Naive thymus-derived CD8-positive, alpha-beta T cell (primary cell): ENCODE results near the gene RPL23. TPM values are rescaled to one million over a fixed set of nuclear protein-coding genes. Genes with fewer than 3 reads are reported as not detected.

ENCODE experiments used
- ATAC-seq, 2 donors: fragments of 150-1000 bp; cut with Tn5 transposase in 1 of 2; sonication (Bioruptor Pico), chemical (Tn5 transposase) in 1 of 2; 1 replicate in 1 of 2; 2 replicates in 1 of 2; pipeline ENCODE4 v1.10.0; 2021; ENCODE audit warnings: mild to moderate bottlenecking in 2 of 2, moderate library complexity in 2 of 2
- POLR2A ChIA-PET: fragments of 350-600 bp; sonication (Branson Sonifier 250); formaldehyde crosslinking; loops from one replicate; lab custom pipeline; 2021; ENCODE audit warnings: antibody characterized with exemption; lab: Charles Lee
- DNase-seq, 10 donors: peaks; one replicate each; pipeline versions ENCODE4 v3.0.0 to v3.0.0-alpha.2; 2020 to 2022
- H3K27ac Mint-ChIP-seq, 10 donors: one replicate each; pipeline ENCODE4 v1.8.0; 2020 to 2022; ENCODE audit warnings: mild to moderate bottlenecking in 10 of 10, mixed read lengths in 10 of 10, moderate library complexity in 4 of 10, inconsistent platforms in 1 of 10
- H3K27me3 Mint-ChIP-seq, 5 donors: one replicate each; pipeline ENCODE4 v1.8.0; 2021 to 2022; ENCODE audit warnings: mixed read lengths in 5 of 5
- H3K36me3 Mint-ChIP-seq, 3 donors: one replicate each; pipeline ENCODE4 v1.8.0; 2020 to 2022; ENCODE audit warnings: mixed read lengths in 3 of 3, mild to moderate bottlenecking in 2 of 3, inconsistent platforms in 1 of 3
- H3K4me1 Mint-ChIP-seq, 4 donors: one replicate each; pipeline ENCODE4 v1.8.0; 2021 to 2022; ENCODE audit warnings: mixed read lengths in 4 of 4
- H3K4me3 Mint-ChIP-seq, 10 donors: one replicate each; pipeline ENCODE4 v1.8.0; 2020 to 2022; ENCODE audit warnings: mild to moderate bottlenecking in 10 of 10, mixed read lengths in 10 of 10, moderate library complexity in 6 of 10, inconsistent platforms in 1 of 10
- H3K9me3 Mint-ChIP-seq, 9 donors: one replicate each; pipeline ENCODE4 v1.8.0; 2020 to 2022; ENCODE audit warnings: mixed read lengths in 9 of 9, mild to moderate bottlenecking in 3 of 9, inconsistent platforms in 1 of 9, moderate library complexity in 1 of 9
- microRNA-seq: library from miRNA; unstranded; fragments of <30 nt; microRNA quantifications from one replicate; pipeline ENCODE4 v1.2.0, GENCODE V29; 2022; ENCODE audit warnings: borderline microRNAs expressed
- polyA plus RNA-seq, 3 donors: library from polyadenylated mRNA; unstranded; fragments of 300-500 nt; fragmentation: Illumina TruSeq; gene quantifications; one replicate each; pipeline ENCODE4 v1.2.3, GENCODE V29; 2021
- total RNA-seq, 8 experiments: library from RNA in 2 of 8; stranded (reverse) in 2 of 8; gene quantifications; one replicate each; pipeline ENCODE4 v1.2.3 and lab custom pipeline; 2021 to 2026

RPL23 gene
- total and polyA plus RNA-seq, 5 experiments from 2014 or later: 1,506 to 1,897 (median 1,755) TPM

DNA sequence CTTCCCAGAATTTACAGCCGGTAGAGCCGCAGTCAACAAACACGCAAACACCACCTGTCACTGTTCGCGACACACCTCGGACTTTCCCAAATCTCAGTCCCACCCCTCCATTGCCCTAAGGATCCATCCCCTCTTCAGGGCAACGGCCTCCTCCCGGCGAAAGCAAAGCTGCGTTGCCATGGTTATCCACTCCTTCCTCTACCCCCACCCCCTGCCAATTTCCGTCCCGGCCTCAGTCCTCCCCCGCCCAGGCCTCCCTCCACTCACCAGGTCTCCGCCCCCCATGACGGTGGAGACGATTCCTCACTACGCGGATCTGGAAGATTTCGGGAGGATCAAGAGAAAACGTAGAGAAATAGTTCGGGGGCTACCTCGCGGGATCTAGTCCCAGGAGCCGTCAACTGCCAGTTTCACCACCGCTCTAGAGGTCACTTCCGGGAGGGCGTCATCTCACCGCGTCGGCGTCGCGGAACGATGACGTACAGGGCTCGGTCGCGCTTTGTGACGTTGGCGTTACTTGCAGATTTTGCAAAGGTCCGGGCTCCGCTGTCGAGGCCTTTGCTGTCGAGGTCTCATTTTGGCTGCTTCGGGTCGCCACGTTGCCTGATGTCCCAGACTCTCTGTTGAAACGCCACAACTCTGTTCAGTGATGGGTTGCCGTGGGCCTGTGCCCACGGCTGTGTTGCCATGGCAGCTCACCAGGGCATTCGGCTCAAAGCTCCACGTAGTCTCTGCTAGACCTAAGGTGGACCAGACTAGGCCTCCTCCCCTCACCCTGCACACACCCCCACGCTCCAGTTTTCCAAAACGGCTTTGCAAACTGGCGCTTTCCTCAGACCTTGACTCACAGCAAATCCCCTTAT lies 28.4 kb downstream of the RPL23 start, which contains the start of gene CWC25:
Gene CWC25, minus strand, starts transcription at position 423 of the 863 bp plus-strand sequence. Its CDS starts 138 bp downstream, at position 285.
- Mint-ChIP-seq H3K4me1 (peaks cover 24 to 44% (median 37%) of the 10 kb centered on the region in 4 donors), H3K27ac (peak within 1 kb of the TSS; percentile 97 to 100 (median 100)), H3K36me3 (peaks cover 0 to 27% (median 5%) of the 10 kb centered on the region in 3 donors), H3K4me3 (peak within 1 kb of the TSS; percentile 93 to 99 (median 97)), H3K9me3 (peaks cover 0 to 4% (median 0%) of the 10 kb centered on the region in 9 donors), H3K27me3 (peaks cover 0 to 6% (median 0%) of the 10 kb centered on the region in 5 donors)
- DNase-seq: peak; percentile 84 to 100 (median 96)
- POLR2A ChIA-PET: interaction anchor here (0.6 to 4.5 kb wide), 12 partner anchors 9 to 384 kb away, joined by 3 to 60 read pairs (median 4); partner anchors contain the start of genes LASP1, PIP4K2B, PSMB3 and RPL23
- peak; percentile 81 to 86 for ATAC-seq

DNA sequence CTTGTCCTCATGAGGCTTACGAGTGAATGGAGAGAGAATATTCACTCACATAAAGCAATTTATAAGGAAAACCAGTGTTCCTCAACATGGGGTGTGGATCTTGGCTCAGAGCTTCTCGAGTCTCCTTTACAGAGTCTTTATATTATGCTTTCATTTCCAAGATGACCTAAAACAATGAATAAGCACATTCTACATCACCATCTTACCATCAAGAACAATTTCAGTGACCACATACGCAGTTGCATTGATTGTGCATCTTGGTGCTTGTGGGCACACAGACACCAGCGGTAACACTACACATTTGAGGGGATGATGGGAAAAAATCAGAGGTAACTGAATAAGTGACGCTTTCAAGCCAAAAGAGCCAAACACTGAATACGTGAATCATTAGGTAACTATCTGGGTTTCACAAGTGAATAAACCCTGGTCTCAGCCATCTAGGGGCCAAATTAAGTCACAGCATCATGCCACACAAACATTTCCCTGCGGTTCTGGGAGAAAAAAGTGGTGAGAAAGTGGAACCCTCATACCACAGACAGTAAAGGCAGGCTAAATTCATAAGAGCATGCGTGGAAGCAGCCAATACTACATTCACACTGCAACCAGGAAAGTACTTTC lies 37.8 kb downstream of the RPL23 start:
- ATAC-seq: peak; percentile 28 to 55
- Mint-ChIP-seq H3K36me3 (peaks cover 4 to 78% (median 8%) of the 10 kb centered on the region in 3 donors), H3K4me3 (no peak overlapping the region), H3K9me3 (no peaks in the 10 kb centered on the region), H3K27ac (peak overlapping the region in 4 of 10 donors; percentile 27 to 80 (median 38)), H3K4me1 (peaks cover 6 to 16% (median 8%) of the 10 kb centered on the region in 4 donors), H3K27me3 (no peaks in the 10 kb centered on the region)
- no peak for DNase-seq
- POLR2A ChIA-PET: interaction anchor here (1.2 kb wide), 1 partner anchor 23 kb away, joined by 3 read pairs; no protein-coding TSS in a partner anchor

DNA sequence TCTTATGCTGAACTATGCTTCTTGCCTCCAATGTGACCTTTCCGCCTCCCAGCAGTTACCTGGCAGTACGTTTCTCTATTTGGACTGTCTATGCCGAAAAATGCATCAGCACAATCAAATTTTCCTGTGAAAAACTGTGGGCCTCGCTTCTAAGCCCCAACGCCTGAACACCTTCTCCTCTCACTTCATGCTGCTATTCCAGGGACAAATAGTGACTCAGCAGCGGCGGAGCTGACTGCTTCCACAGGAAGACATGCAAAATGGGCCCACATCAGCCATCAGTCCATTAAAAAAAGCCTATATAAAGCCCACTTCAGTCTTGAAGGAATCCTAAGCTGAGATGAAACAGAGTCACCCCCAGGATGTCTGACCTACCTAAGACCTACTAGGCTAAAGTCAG lies 43.7 kb downstream of the RPL23 start:
- DNase-seq: no peak
- Mint-ChIP-seq H3K4me1 (peaks cover 0 to 5% (median 0%) of the 10 kb centered on the region in 4 donors), H3K4me3 (no peak overlapping the region), H3K27ac (no peak overlapping the region), H3K27me3 (no peaks in the 10 kb centered on the region), H3K36me3 (peaks cover 4 to 93% (median 31%) of the 10 kb centered on the region in 3 donors), H3K9me3 (no peaks in the 10 kb centered on the region)
- POLR2A ChIA-PET: interaction anchor here (0.7 to 0.9 kb wide), 2 partner anchors 11 to 112 kb away, joined by 3 to 4 read pairs; no protein-coding TSS in a partner anchor
- ATAC-seq: no peak

DNA sequence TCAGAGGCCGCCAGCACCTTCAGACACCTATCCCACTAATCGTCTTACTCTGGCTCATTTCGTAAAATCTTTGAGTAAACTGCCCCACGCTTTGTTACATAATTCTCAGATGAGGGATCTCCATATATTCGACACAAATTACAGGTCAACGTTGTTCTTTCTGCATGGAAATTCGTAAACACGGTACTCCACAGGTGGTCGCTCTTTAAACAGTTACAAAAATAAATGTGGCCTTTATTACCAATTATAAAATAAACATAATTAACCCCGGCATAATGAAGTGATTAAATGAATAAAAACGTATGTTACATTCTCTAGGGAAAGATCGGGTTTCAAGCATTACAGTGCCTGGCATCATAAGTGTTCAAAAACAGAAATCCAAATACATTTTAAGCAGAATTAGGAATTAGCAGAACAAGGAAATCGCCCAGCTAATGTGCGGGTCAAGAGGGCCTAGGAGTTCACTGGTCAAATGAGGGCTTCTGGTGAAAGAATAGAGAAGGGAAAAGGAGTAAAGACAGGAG lies 53.2 kb downstream of the RPL23 start:
- DNase-seq (no peak), ATAC-seq (no peak)
- Mint-ChIP-seq H3K4me3 (peak overlapping the region; percentile 75 to 97 (median 85)), H3K9me3 (no peaks in the 10 kb centered on the region), H3K4me1 (peaks cover 31 to 43% (median 40%) of the 10 kb centered on the region in 4 donors), H3K27ac (peak overlapping the region; percentile 66 to 96 (median 84)), H3K27me3 (no peaks in the 10 kb centered on the region), H3K36me3 (peaks cover 7 to 57% (median 14%) of the 10 kb centered on the region in 3 donors)
- POLR2A ChIA-PET: interaction anchor here (0.9 kb wide), 1 partner anchor 19 kb away, joined by 5 read pairs; no protein-coding TSS in a partner anchor

DNA sequence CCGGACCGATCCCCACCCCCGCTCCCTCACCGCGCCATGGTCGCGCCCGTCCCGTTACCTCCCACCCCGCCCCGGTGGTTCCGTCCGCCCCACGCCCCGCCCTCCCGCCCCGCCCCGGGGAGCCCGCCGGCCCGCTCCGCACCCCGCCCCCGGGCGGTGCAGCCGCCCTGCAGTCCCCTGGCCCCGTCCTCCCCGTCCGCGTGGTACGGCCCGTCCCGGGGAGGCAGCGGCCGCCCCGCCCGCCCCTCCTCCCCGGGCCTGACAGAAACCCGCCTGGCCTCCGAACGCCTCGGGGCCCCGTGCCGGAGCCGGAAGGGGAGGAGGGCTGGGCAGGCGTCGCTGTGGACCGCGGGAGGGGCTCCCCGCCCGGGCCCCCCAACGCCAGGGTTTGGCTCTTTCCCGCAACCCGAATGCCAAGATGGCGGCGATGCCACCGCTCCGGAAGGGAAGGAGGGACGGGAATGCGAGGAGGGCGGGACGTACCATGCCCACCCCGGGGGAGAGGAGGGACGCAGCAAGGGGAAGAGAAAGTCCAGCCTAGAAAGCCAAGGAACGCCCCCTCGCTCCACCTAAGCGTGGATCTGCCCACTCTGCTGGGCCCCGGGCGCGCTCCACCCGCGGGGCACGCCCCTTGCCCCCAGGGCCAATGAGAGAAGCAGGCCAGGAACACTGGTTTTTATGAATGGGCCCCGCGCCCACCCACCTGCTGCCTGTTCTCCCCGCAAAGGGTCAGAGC lies 53.9 kb downstream of the RPL23 start, which contains the start of gene PIP4K2B:
Gene PIP4K2B, minus strand, starts transcription at position 56 of the 736 bp plus-strand sequence. CDS start 132 bp downstream, outside the sequence.
- Mint-ChIP-seq H3K27me3 (no peaks in the 10 kb centered on the region), H3K4me1 (peaks cover 31 to 43% (median 43%) of the 10 kb centered on the region in 4 donors), H3K4me3 (peak within 1 kb of the TSS; percentile 87 to 98 (median 94)), H3K27ac (peak within 1 kb of the TSS; percentile 81 to 96 (median 94)), H3K36me3 (peaks cover 7 to 54% (median 14%) of the 10 kb centered on the region in 3 donors), H3K9me3 (no peaks in the 10 kb centered on the region)
- POLR2A ChIA-PET: interaction anchor here (0.6 to 2.1 kb wide), 9 partner anchors 20 to 651 kb away, joined by 3 to 10 read pairs (median 5); partner anchors contain the start of genes CWC25, LASP1, MED1 and MLLT6
- peak; percentile 69 to 90 (median 80) for DNase-seq
- ATAC-seq: peak; percentile 76

DNA sequence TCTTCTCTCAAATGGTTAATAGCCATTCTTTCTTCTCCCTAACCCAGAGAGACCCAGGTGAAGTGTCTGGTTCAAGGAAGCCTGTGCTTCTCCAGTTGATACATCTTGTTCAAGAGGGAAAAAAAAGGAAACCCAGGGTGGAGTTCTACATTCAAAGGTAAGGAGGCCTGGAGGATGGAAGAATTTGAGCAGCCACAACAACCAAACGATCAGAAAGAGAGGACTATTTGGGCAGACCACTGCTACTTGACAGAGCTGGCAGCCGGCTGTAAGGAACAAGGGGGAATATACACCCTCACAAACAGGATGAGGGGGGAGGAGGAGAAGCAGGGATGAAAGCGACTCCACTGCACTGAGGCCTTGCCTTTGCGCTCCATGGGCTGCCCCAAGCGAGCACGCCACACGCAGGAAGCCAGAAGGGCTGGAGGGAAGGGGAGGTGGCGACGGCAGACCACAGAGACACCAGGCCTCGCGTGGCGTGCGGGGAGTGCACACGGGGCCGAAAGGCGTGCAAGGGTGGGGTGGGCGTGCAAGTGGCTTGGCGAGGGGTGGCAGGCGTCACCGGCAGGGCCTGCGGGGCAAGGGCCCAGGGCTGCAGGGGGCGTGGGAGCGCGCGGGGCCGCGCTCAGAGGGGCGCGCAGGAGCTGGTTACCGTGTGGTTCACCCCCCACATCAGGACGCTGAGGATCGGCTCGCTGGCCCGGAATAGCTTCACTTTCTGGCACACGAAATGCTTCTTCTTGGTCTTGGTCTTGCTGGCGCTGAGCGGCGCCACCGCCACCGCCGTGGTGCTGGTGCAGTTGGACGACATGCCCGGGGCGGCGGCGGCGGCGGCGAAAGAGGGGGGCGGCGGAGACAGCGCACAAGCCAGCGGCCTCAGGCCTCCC lies 54.7 kb downstream of the RPL23 start:
- H3K4me1 Mint-ChIP-seq: peaks cover 32 to 51% (median 47%) of the 10 kb centered on the region in 4 donors
- H3K36me3 Mint-ChIP-seq: peaks cover 7 to 54% (median 10%) of the 10 kb centered on the region in 3 donors
- DNase-seq: peak in 5 of 10 donors; percentile 29 to 73 (median 47)
- H3K27ac Mint-ChIP-seq: peak overlapping the region; percentile 81 to 96 (median 94)
- peak overlapping the region; percentile 87 to 98 (median 94) for H3K4me3 Mint-ChIP-seq
- peak; percentile 48 for ATAC-seq
- H3K27me3 Mint-ChIP-seq: no peaks in the 10 kb centered on the region
- no peaks in the 10 kb centered on the region for H3K9me3 Mint-ChIP-seq
- POLR2A ChIA-PET: interaction anchor here (0.5 to 2.1 kb wide), 11 partner anchors 9 to 1178 kb away, joined by 3 to 10 read pairs (median 5); partner anchors contain the start of genes CWC25, LASP1, MED1 and MLLT6

Small RNA genes within 50 kb of the gene (microRNA-seq; reads per million reads assigned to microRNA genes)
- gene MIR4727: not detected

Other genes with a start within 250 kb of the RPL23 start
- gene SRCIN1, start 247.8 kb downstream of the RPL23 start, total RNA-seq: under 1 TPM; 0.16 to 0.60 TPM
- not detected for gene SRCIN1, start 247.8 kb downstream of the RPL23 start, polyA plus RNA-seq
- gene EPOP, start 178.8 kb downstream of the RPL23 start, total RNA-seq: 1 to 10 TPM; 1.2 TPM
- gene EPOP, start 178.8 kb downstream of the RPL23 start, polyA plus RNA-seq: under 1 TPM in 2 of 3 donors, not detected in 1; 0.04 to 0.10 TPM
- gene MLLT6, start 148.4 kb downstream of the RPL23 start, total RNA-seq: 100 to 1,000 TPM; 481 to 489 TPM
- 10 to 100 TPM in 1 of 3 donors, 1 to 10 TPM in 2; 5.5 to 11.9 (median 8.3) TPM for gene MLLT6, start 148.4 kb downstream of the RPL23 start, polyA plus RNA-seq
- 10 to 100 TPM; 10.7 to 12.3 TPM for gene CISD3, start 123.4 kb downstream of the RPL23 start, total RNA-seq
- gene CISD3, start 123.4 kb downstream of the RPL23 start, polyA plus RNA-seq: 10 to 100 TPM; 40.5 to 63.3 (median 46.2) TPM
- not detected for gene PCGF2, start 105.4 kb downstream of the RPL23 start, total RNA-seq
- gene PCGF2, start 105.4 kb downstream of the RPL23 start, polyA plus RNA-seq: under 1 TPM in 1 of 3 donors, not detected in 2; 0.08 TPM
- gene PSMB3, start 101.0 kb downstream of the RPL23 start, total RNA-seq: 10 to 100 TPM; 94.1 to 96.4 TPM
- 100 to 1,000 TPM; 338 to 361 (median 349) TPM for gene PSMB3, start 101.0 kb downstream of the RPL23 start, polyA plus RNA-seq
- gene PIP4K2B, start 54.2 kb downstream of the RPL23 start, total RNA-seq: 10 to 100 TPM; 58.2 to 64.2 TPM
- 10 to 100 TPM; 11.8 to 17.8 (median 16.5) TPM for gene PIP4K2B, start 54.2 kb downstream of the RPL23 start, polyA plus RNA-seq
- gene CWC25, start 28.4 kb downstream of the RPL23 start, total RNA-seq: 10 to 100 TPM; 36.1 to 41.3 TPM
- 1 to 10 TPM; 6.3 to 7.4 (median 6.4) TPM for gene CWC25, start 28.4 kb downstream of the RPL23 start, polyA plus RNA-seq
- gene LASP1, start 16.3 kb upstream of the RPL23 start, total RNA-seq: 100 to 1,000 TPM; 103 to 107 TPM
- 10 to 100 TPM; 50.1 to 53.1 (median 52.0) TPM for gene LASP1, start 16.3 kb upstream of the RPL23 start, polyA plus RNA-seq
- under 1 TPM in 1 of 2 experiments, not detected in 1; 0.22 TPM for gene FBXO47, start 113.7 kb upstream of the RPL23 start, total RNA-seq
- not detected for gene FBXO47, start 113.7 kb upstream of the RPL23 start, polyA plus RNA-seq